ENCODE results near the gene SPSB2.

DNA sequence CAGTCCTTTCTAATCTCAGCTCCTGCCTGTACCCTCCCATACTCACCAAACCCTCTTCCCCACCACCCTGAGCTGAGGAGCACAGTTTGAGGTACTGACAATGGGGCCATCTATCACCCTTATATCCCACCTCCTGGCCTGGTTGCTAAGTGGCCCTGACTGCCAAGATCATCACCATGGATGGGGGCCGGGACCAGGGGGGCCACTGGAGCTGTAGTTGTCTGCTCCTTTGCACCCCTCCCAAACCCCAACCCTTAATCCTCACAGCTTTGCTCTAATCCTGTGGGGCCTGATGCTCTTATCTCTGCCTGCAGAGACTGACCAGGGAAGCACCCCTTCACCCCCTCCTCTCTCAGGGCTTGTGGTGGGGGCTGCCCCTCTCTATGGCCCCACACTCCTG lies 32.8 kb downstream of the SPSB2 start:
- TF ChIP-seq, protein P1, sequence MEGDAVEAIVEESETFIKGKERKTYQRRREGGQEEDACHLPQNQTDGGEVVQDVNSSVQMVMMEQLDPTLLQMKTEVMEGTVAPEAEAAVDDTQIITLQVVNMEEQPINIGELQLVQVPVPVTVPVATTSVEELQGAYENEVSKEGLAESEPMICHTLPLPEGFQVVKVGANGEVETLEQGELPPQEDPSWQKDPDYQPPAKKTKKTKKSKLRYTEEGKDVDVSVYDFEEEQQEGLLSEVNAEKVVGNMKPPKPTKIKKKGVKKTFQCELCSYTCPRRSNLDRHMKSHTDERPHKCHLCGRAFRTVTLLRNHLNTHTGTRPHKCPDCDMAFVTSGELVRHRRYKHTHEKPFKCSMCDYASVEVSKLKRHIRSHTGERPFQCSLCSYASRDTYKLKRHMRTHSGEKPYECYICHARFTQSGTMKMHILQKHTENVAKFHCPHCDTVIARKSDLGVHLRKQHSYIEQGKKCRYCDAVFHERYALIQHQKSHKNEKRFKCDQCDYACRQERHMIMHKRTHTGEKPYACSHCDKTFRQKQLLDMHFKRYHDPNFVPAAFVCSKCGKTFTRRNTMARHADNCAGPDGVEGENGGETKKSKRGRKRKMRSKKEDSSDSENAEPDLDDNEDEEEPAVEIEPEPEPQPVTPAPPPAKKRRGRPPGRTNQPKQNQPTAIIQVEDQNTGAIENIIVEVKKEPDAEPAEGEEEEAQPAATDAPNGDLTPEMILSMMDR (IDR thresholded peaks at IDR 0.05) = no peak
- TF ChIP-seq POLR2AphosphoS5 (IDR thresholded peaks at IDR 0.05; ENCODE audit: low read depth, low read length) = no peak
- TF ChIP-seq, protein P2, sequence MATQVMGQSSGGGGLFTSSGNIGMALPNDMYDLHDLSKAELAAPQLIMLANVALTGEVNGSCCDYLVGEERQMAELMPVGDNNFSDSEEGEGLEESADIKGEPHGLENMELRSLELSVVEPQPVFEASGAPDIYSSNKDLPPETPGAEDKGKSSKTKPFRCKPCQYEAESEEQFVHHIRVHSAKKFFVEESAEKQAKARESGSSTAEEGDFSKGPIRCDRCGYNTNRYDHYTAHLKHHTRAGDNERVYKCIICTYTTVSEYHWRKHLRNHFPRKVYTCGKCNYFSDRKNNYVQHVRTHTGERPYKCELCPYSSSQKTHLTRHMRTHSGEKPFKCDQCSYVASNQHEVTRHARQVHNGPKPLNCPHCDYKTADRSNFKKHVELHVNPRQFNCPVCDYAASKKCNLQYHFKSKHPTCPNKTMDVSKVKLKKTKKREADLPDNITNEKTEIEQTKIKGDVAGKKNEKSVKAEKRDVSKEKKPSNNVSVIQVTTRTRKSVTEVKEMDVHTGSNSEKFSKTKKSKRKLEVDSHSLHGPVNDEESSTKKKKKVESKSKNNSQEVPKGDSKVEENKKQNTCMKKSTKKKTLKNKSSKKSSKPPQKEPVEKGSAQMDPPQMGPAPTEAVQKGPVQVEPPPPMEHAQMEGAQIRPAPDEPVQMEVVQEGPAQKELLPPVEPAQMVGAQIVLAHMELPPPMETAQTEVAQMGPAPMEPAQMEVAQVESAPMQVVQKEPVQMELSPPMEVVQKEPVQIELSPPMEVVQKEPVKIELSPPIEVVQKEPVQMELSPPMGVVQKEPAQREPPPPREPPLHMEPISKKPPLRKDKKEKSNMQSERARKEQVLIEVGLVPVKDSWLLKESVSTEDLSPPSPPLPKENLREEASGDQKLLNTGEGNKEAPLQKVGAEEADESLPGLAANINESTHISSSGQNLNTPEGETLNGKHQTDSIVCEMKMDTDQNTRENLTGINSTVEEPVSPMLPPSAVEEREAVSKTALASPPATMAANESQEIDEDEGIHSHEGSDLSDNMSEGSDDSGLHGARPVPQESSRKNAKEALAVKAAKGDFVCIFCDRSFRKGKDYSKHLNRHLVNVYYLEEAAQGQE (IDR thresholded peaks at IDR 0.05; ENCODE audit: insufficient read depth in 1 of 2, low read depth in 2 of 2, low read length in 1 of 2) = no peak

Measured in Panc1 (cell line).